IMR-90 (cell line): ENCODE data around the gene TREM2. TPM values are rescaled to one million over a fixed set of nuclear protein-coding genes. Genes with fewer than 3 reads are reported as not detected.

Experiments used
- ATAC-seq: fragments of 200-7000 bp; cut with Tn5 transposase; 2 replicates; pipeline ENCODE4 v1.9.1; 2020; ENCODE audit warnings: low read depth, mild to moderate bottlenecking, moderate library complexity
- BruUV-seq: library from RNA; stranded (reverse); fragments of 400-500 nt; replicated peaks from 2 replicates; lab custom pipeline; 2021; lab: Mats Ljungman, UMichigan
- CTCF ChIA-PET: fragments of 300-600 bp; formaldehyde crosslinking; extraction: SDS; loops from one replicate; lab custom pipeline; 2021; ENCODE audit warnings: antibody characterized with exemption; lab: Yijun Ruan, JAX
- POLR2A ChIA-PET: fragments of 300-600 bp; sonication (Branson Sonifier 250); formaldehyde crosslinking; loops from one replicate; lab custom pipeline; 2022; ENCODE audit warnings: antibody characterized with exemption; ENCODE audit not compliant: unreplicated experiment; lab: Charles Lee
- DNase-seq: peaks from one replicate; pipeline ENCODE4 v3.0.0; 2013
- H2AFZ ChIP-seq: replicated peaks from 2 replicates; pipeline ENCODE3; 2013; ENCODE audit warnings: low read length, mild to moderate bottlenecking; ENCODE audit not compliant: poor library complexity
- H2AK5ac ChIP-seq: 2 replicates; pipeline ENCODE4 v1.6.1; 2013; ENCODE audit warnings: low read depth, low read length, inconsistent platforms
- H2AK9ac ChIP-seq: replicated peaks from 2 replicates; pipeline ENCODE3; 2013; ENCODE audit warnings: mild to moderate bottlenecking, low read depth, low read length, moderate library complexity; ENCODE audit not compliant: poor library complexity
- H2BK120ac ChIP-seq: 2 replicates; pipeline ENCODE4 v1.6.1; 2013; ENCODE audit warnings: low read depth, low read length, inconsistent platforms
- H2BK15ac ChIP-seq: 3 replicates; pipeline ENCODE4 v1.6.1; 2013; ENCODE audit warnings: low read depth, low read length, inconsistent platforms
- H2BK20ac ChIP-seq: 2 replicates; pipeline ENCODE4 v1.6.1; 2013; ENCODE audit warnings: low read depth, mild to moderate bottlenecking, inconsistent platforms, low read length, moderate library complexity
- H2BK5ac ChIP-seq: 2 replicates; pipeline ENCODE4 v1.6.1; 2013; ENCODE audit warnings: mild to moderate bottlenecking, low read depth, low read length, inconsistent platforms; ENCODE audit not compliant: poor library complexity, severe bottlenecking
- H3K14ac ChIP-seq: replicated peaks from 2 replicates; pipeline ENCODE4 v1.6.1; 2013; ENCODE audit warnings: low read depth, low read length, inconsistent platforms
- H3K18ac ChIP-seq: 2 replicates; pipeline ENCODE4 v1.6.1; 2013; ENCODE audit warnings: low read depth, low read length, control low read depth
- H3K23ac ChIP-seq: 2 replicates; pipeline ENCODE4 v1.6.1; 2013; ENCODE audit warnings: low read depth, low read length, inconsistent platforms
- H3K27ac ChIP-seq: 2 replicates; pipeline ENCODE4 v1.5.1; 2013; ENCODE audit warnings: mild to moderate bottlenecking, control low read depth, low read length; ENCODE audit not compliant: insufficient read depth
- H3K27me3 ChIP-seq: 2 replicates; pipeline ENCODE4 v1.6.1; 2013; ENCODE audit warnings: low read length; ENCODE audit not compliant: control insufficient read depth, insufficient read depth
- H3K36me3 ChIP-seq: 2 replicates; pipeline ENCODE4 v1.6.1; 2013; ENCODE audit warnings: low read length, mixed read lengths; ENCODE audit not compliant: control insufficient read depth, insufficient read depth
- H3K4ac ChIP-seq: 2 replicates; pipeline ENCODE4 v1.6.1; 2013; ENCODE audit warnings: low read depth, low read length, inconsistent platforms
- H3K4me1 ChIP-seq: 2 replicates; pipeline ENCODE4 v1.6.1; 2013; ENCODE audit warnings: low read length, mixed read lengths; ENCODE audit not compliant: control insufficient read depth, insufficient read depth
- H3K4me2 ChIP-seq: 2 replicates; pipeline ENCODE4 v1.6.1; 2013; ENCODE audit warnings: low read depth, mild to moderate bottlenecking, control low read depth, low read length, moderate library complexity
- H3K4me3 ChIP-seq: 2 replicates; pipeline ENCODE4 v1.5.1; 2013; ENCODE audit warnings: low read depth, mild to moderate bottlenecking, control low read depth, low read length, moderate library complexity; ENCODE audit not compliant: insufficient read depth
- H3K56ac ChIP-seq: 2 replicates; pipeline ENCODE4 v1.6.1; 2013; ENCODE audit warnings: low read length, inconsistent platforms; ENCODE audit not compliant: insufficient read depth; ENCODE audit errors: extremely low read depth
- H3K79me1 ChIP-seq, 2 experiments: 2 replicates each; pipeline ENCODE4 v1.6.1; 2013; ENCODE audit warnings: low read length in 2 of 2, inconsistent platforms in 1 of 2, low read depth in 1 of 2
- H3K9ac ChIP-seq: 2 replicates; pipeline ENCODE4 v1.6.1; 2013; ENCODE audit warnings: low read depth, low read length, control low read depth
- H3K9me1 ChIP-seq: 2 replicates; pipeline ENCODE4 v1.6.1; 2013; ENCODE audit warnings: low read length, inconsistent platforms; ENCODE audit not compliant: insufficient read depth
- H3K9me3 ChIP-seq: 2 replicates; pipeline ENCODE4 v1.6.1; 2013; ENCODE audit warnings: low read length; ENCODE audit not compliant: control insufficient read depth, insufficient read depth
- H4K20me1 ChIP-seq: 2 replicates; pipeline ENCODE4 v1.6.1; 2013; ENCODE audit warnings: low read length, inconsistent platforms; ENCODE audit not compliant: insufficient read depth
- H4K5ac ChIP-seq: 2 replicates; pipeline ENCODE4 v1.6.1; 2013; ENCODE audit warnings: mild to moderate bottlenecking, low read depth, low read length, control low read depth
- H4K8ac ChIP-seq, 2 experiments: 2 replicates each; pipeline ENCODE4 v1.6.1; 2013; ENCODE audit warnings: low read depth in 2 of 2, low read length in 2 of 2, control low read depth in 1 of 2, inconsistent platforms in 1 of 2
- H4K91ac ChIP-seq: 2 replicates; pipeline ENCODE4 v1.6.1; 2013; ENCODE audit warnings: low read depth, low read length, inconsistent platforms; ENCODE audit not compliant: insufficient read depth
- BHLHE40 ChIP-seq: fragments of 150-350 bp; IDR thresholded peaks from 2 replicates; pipeline ENCODE4 v1.6.1; 2016; ENCODE audit warnings: mild to moderate bottlenecking, low read depth, low read length
- CEBPB ChIP-seq: IDR thresholded peaks from 2 replicates; pipeline ENCODE4 v1.6.1; 2012; ENCODE audit warnings: low read depth, low read length, improper control_type of control experiment
- CHD1 ChIP-seq: IDR thresholded peaks from 2 replicates; pipeline ENCODE4 v1.6.1; 2012; ENCODE audit warnings: low read depth, low read length, improper control_type of control experiment
- FOS ChIP-seq: fragments of 150-350 bp; IDR thresholded peaks from 2 replicates; pipeline ENCODE4 v1.6.1; 2016; ENCODE audit warnings: low read depth, low read length
- MAFK ChIP-seq: IDR thresholded peaks from 2 replicates; pipeline ENCODE4 v1.6.1; 2012; ENCODE audit warnings: low read depth, low read length, improper control_type of control experiment
- MAZ ChIP-seq: IDR thresholded peaks from 2 replicates; pipeline ENCODE4 v1.6.1; 2012; ENCODE audit warnings: low read depth, mild to moderate bottlenecking, low read length, improper control_type of control experiment, moderate library complexity, borderline replicate concordance
- MXI1 ChIP-seq: IDR thresholded peaks from 2 replicates; pipeline ENCODE4 v1.6.1; 2012; ENCODE audit warnings: low read depth, mild to moderate bottlenecking, low read length, moderate library complexity, borderline replicate concordance
- NFE2L2 ChIP-seq: fragments of 150-350 bp; IDR thresholded peaks from 2 replicates; pipeline ENCODE4 v1.6.1; 2016; ENCODE audit warnings: low read depth, mild to moderate bottlenecking, low read length
- POLR2A ChIP-seq: IDR thresholded peaks from 2 replicates; pipeline ENCODE4 v1.6.1; 2012; ENCODE audit warnings: mild to moderate bottlenecking, low read depth, low read length
- RAD21 ChIP-seq: IDR thresholded peaks from 2 replicates; pipeline ENCODE4 v1.6.1; 2012; ENCODE audit warnings: low read length, improper control_type of control experiment
- RCOR1 ChIP-seq: IDR thresholded peaks from 2 replicates; pipeline ENCODE4 v1.6.1; 2012; ENCODE audit warnings: mild to moderate bottlenecking, low read length, improper control_type of control experiment; ENCODE audit not compliant: insufficient replicate concordance
- RFX5 ChIP-seq: IDR thresholded peaks from 2 replicates; pipeline ENCODE4 v1.8.0; 2012; ENCODE audit warnings: low read depth, mild to moderate bottlenecking, low read length, moderate library complexity
- SMC3 ChIP-seq: fragments of 150-350 bp; IDR thresholded peaks from 2 replicates; pipeline ENCODE4 v1.6.1; 2016; ENCODE audit warnings: low read depth, mild to moderate bottlenecking, antibody characterized with exemption, low read length, moderate library complexity
- WGBS, 2 experiments: methylation state at CpG; one replicate each; pipeline versions ENCODE4 v1.1.5 to v1.1.7; 2013; ENCODE audit warnings: missing lambda C conversion rate in 2 of 2; ENCODE audit not compliant: insufficient read length in 1 of 2; ENCODE audit errors: extremely low coverage in 2 of 2; 5-methylcytosine and 5-hydroxymethylcytosine counted together
- dilution Hi-C: fragments of 300-500 bp; cut with HindIII; formaldehyde crosslinking; loops from one replicate; pipeline ENCODE4 v1.14.3; 2018; ENCODE audit warnings: low sequenced_read_pairs; ENCODE audit not compliant: unreplicated experiment
- in situ Hi-C: fragments of 300-500 bp; cut with MboI; formaldehyde crosslinking; loops from 3 replicates; pipeline ENCODE4 v1.14.3; 2019; ENCODE audit warnings: low sequenced_read_pairs, inconsistent platforms, mixed read lengths
- intact Hi-C: fragments of 100-400 bp; cut with micrococcal nuclease; formaldehyde crosslinking; loops from 2 replicates; pipeline ENCODE4 v1.10.0; 2022
- polyA plus RNA-seq, 3 experiments: library from polyadenylated mRNA; depleted of rRNA; stranded (reverse); fragments of >200 nt; gene quantifications; 2 replicates each; pipeline ENCODE4 v1.2.3, GENCODE V29; 2012; ENCODE audit warnings: low replicate concordance in 1 of 3
- total RNA-seq: library from RNA; depleted of rRNA; stranded (reverse); fragments of >200 nt; gene quantifications from 2 replicates; pipeline ENCODE4 v1.2.3, GENCODE V29; 2012
- TF ChIP-seq, protein P1 (sequence below): fragments of 150-350 bp; IDR thresholded peaks from 2 replicates; pipeline ENCODE4 v1.6.1; 2017; ENCODE audit warnings: mild to moderate bottlenecking, antibody characterized with exemption, low read length, low read depth
- TF ChIP-seq, protein P2 (sequence below): fragments of 150-350 bp; IDR thresholded peaks from 2 replicates; pipeline ENCODE4 v1.6.1; 2016; ENCODE audit warnings: low read depth, mild to moderate bottlenecking, low read length, moderate library complexity, borderline replicate concordance
- TF ChIP-seq, protein P3 (sequence below): conservative IDR thresholded peaks from 2 replicates; pipeline ENCODE4 v1.5.1; 2012; ENCODE audit warnings: mild to moderate bottlenecking, low read depth, low read length, improper control_type of control experiment

TREM2 gene
- total and polyA plus RNA-seq, 2 of the 4 experiments (the other 2 are of a cell fraction): not detected

DNA sequence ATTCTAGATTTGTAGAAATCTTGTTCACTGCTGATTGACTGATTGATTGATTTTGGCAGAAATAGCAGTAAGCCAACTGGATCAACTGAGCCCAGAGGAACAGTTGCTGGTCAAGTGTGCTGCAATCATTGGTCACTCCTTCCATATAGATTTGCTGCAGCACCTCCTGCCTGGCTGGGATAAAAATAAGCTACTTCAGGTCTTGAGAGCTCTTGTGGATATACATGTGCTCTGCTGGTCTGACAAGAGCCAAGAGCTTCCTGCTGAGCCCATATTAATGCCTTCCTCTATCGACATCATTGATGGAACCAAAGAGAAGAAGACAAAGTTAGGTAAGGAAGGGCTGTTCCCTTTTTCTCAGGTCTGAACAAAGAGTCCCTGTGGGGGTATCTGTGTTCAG, 40.0 kb downstream of the TREM2 start:
- no peak overlapping the region for H3K27ac ChIP-seq
- CTCF ChIA-PET: no interaction called here
- no peak overlapping the region for H4K5ac ChIP-seq
- in situ Hi-C loops (no loop called here), dilution Hi-C loops (no loop called here), intact Hi-C loops (no loop called here)
- H3K9ac ChIP-seq: no peak overlapping the region
- H3K79me1 ChIP-seq: no peaks in the 10 kb centered on the region
- no peak overlapping the region for H3K14ac ChIP-seq
- H3K18ac ChIP-seq: no peak overlapping the region
- no peak for TF ChIP-seq SMC3
- TF ChIP-seq CEBPB: no peak
- no peak for TF ChIP-seq RFX5
- TF ChIP-seq BHLHE40: no peak
- TF ChIP-seq, protein P1, sequence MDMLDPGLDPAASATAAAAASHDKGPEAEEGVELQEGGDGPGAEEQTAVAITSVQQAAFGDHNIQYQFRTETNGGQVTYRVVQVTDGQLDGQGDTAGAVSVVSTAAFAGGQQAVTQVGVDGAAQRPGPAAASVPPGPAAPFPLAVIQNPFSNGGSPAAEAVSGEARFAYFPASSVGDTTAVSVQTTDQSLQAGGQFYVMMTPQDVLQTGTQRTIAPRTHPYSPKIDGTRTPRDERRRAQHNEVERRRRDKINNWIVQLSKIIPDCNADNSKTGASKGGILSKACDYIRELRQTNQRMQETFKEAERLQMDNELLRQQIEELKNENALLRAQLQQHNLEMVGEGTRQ: no peak
- TF ChIP-seq MAZ: no peak
- no peak for TF ChIP-seq POLR2A
- TF ChIP-seq RAD21: no peak
- TF ChIP-seq, protein P2, sequence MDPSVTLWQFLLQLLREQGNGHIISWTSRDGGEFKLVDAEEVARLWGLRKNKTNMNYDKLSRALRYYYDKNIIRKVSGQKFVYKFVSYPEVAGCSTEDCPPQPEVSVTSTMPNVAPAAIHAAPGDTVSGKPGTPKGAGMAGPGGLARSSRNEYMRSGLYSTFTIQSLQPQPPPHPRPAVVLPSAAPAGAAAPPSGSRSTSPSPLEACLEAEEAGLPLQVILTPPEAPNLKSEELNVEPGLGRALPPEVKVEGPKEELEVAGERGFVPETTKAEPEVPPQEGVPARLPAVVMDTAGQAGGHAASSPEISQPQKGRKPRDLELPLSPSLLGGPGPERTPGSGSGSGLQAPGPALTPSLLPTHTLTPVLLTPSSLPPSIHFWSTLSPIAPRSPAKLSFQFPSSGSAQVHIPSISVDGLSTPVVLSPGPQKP: no peak
- no peak for TF ChIP-seq MAFK
- TF ChIP-seq RCOR1: no peak
- TF ChIP-seq, protein P3, sequence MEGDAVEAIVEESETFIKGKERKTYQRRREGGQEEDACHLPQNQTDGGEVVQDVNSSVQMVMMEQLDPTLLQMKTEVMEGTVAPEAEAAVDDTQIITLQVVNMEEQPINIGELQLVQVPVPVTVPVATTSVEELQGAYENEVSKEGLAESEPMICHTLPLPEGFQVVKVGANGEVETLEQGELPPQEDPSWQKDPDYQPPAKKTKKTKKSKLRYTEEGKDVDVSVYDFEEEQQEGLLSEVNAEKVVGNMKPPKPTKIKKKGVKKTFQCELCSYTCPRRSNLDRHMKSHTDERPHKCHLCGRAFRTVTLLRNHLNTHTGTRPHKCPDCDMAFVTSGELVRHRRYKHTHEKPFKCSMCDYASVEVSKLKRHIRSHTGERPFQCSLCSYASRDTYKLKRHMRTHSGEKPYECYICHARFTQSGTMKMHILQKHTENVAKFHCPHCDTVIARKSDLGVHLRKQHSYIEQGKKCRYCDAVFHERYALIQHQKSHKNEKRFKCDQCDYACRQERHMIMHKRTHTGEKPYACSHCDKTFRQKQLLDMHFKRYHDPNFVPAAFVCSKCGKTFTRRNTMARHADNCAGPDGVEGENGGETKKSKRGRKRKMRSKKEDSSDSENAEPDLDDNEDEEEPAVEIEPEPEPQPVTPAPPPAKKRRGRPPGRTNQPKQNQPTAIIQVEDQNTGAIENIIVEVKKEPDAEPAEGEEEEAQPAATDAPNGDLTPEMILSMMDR: no peak
- no peak for TF ChIP-seq CHD1
- TF ChIP-seq MXI1: no peak
- TF ChIP-seq NFE2L2: no peak
- TF ChIP-seq FOS: no peak
- no peaks in the 10 kb centered on the region for H3K27me3 ChIP-seq
- no peaks in the 10 kb centered on the region for H3K4me1 ChIP-seq
- no CpG with 5 or more reads among the region's 1 CpG for WGBS, 2 experiments
- no peak overlapping the region for H4K91ac ChIP-seq
- no peak overlapping the region for H2BK5ac ChIP-seq
- H3K9me1 ChIP-seq: no peaks in the 10 kb centered on the region; the same call in 1 of the 2 replicates
- no peak overlapping the region for H2AFZ ChIP-seq
- H3K36me3 ChIP-seq: no peaks in the 10 kb centered on the region
- H3K9me3 ChIP-seq: no peaks in the 10 kb centered on the region
- DNase-seq (no peak), ATAC-seq (no peak)
- BruUV-seq: no TSS peak
- H4K8ac ChIP-seq: no peak overlapping the region
- no peak overlapping the region for H2AK9ac ChIP-seq
- H3K4ac ChIP-seq: no peak overlapping the region
- H2BK20ac ChIP-seq: no peak overlapping the region
- H2BK15ac ChIP-seq: no peak overlapping the region
- POLR2A ChIA-PET: no interaction called here
- H2BK120ac ChIP-seq: no peak overlapping the region
- no peak overlapping the region for H3K56ac ChIP-seq
- H2AK5ac ChIP-seq: no peak overlapping the region
- H4K20me1 ChIP-seq: no peaks in the 10 kb centered on the region
- no peak overlapping the region for H3K4me3 ChIP-seq
- H3K4me2 ChIP-seq: no peak overlapping the region
- no peak overlapping the region for H3K23ac ChIP-seq
